ENCODE data around the gene POU2F2. TPM values are rescaled to one million over a fixed set of nuclear protein-coding genes. Genes with fewer than 3 reads are reported as not detected.

Gene POU2F2
- total and polyA plus RNA-seq, 2 experiments from 2014 or later: 2.3 to 4.6 TPM

DNA sequence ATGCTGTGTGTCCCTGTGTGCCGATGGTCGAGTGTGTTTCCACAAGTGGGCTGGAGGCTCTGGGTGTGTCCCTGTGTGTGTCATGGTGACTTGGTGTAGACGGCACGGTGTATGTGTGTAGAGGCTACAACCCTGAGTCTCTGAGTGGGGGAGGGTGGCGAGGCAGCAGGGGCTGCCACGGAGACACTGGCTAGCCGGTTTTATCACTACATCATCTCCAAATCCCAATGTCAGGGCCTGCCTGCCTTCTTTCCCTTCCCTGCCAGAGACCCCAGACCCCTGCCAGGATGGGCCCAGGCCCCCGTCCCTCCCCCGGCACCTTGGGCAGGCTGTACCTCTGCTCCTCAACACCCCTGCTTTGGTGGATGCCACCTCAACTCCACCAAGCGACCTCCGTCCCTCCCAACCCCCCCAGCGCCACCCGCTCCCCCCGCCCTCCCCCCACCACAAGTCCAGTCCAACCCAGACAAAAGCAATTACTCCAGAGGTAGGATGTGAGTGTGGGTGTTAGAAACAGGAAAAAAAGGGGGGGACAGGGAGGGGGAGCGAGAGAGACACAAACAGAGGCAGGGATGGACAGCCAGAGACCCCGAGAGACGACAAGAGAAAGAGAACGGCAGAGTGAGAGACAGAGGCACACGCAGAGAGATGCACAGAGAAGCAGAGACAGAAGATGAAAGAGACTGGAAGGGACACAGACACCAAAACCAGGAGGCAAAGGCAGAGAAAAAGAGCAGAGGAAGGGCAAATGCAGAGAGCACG is 21.6 kb upstream of the POU2F2 start:
- H3K36me3 Mint-ChIP-seq (ENCODE audit: low read depth): no peaks in the 10 kb centered on the region; the same call in 2 of the 3 replicates
- Histone ChIP-seq H3K36me3 (ENCODE audit: insufficient read depth) (no peaks in the 10 kb centered on the region), H2AFZ (no peak overlapping the region), H3K4me3 (no peak overlapping the region), H3K4me2 (no peak overlapping the region), H3K27me3 (ENCODE audit: insufficient read depth) (0 out of 2 replicates have a peak, but pooled peaks cover 7% of the 10 kb centered on the region), H3K79me2 (replicated peaks; ENCODE audit: insufficient read depth) (no peaks in the 10 kb centered on the region), H3K4me1 (ENCODE audit: insufficient read depth) (peaks cover 38% of the 10 kb centered on the region), H3F3A (replicated peaks; ENCODE audit: low read depth) (0 out of 2 replicates have a peak, but pooled peaks cover 9% of the 10 kb centered on the region), H3K9me2 (ENCODE audit: insufficient read depth) (no peaks in the 10 kb centered on the region), H3K27ac (ENCODE audit: low read depth) (no peak overlapping the region), H4K20me1 (replicated peaks; ENCODE audit: insufficient read depth) (no peaks in the 10 kb centered on the region)
- H3K4me1 Mint-ChIP-seq: peaks cover 58% of the 10 kb centered on the region
- H3K27me3 Mint-ChIP-seq (ENCODE audit: insufficient read depth, low read depth, poor library complexity): peaks cover 29% of the 10 kb centered on the region
- H3K4me3 Mint-ChIP-seq: no peak overlapping the region; the same call in 2 of the 3 replicates
- H3K9me3 Mint-ChIP-seq: no peaks in the 10 kb centered on the region
- DNase-seq (ENCODE audit: low spot score): no peak
- TF ChIP-seq NANOG (IDR thresholded peaks at IDR 0.05; ENCODE audit: borderline replicate concordance) (no peak), EZH2phosphoT487 (IDR thresholded peaks at IDR 0.05; ENCODE audit: unreplicated experiment) (no peak), STAT1 (IDR thresholded peaks at IDR 0.05; ENCODE audit: unreplicated experiment) (no peak), ZNF331 (CRISPR knock-in tag; IDR thresholded peaks at IDR 0.05; ENCODE audit: low read depth) (no peak), CREB1 (CRISPR knock-in tag; IDR thresholded peaks at IDR 0.05; ENCODE audit: low read depth) (no peak), JUNB (IDR thresholded peaks at IDR 0.05; ENCODE audit: unreplicated experiment) (no peak), ZNF114 (CRISPR knock-in tag; IDR thresholded peaks at IDR 0.05) (no peak)
- TF ChIP-seq, protein P1, sequence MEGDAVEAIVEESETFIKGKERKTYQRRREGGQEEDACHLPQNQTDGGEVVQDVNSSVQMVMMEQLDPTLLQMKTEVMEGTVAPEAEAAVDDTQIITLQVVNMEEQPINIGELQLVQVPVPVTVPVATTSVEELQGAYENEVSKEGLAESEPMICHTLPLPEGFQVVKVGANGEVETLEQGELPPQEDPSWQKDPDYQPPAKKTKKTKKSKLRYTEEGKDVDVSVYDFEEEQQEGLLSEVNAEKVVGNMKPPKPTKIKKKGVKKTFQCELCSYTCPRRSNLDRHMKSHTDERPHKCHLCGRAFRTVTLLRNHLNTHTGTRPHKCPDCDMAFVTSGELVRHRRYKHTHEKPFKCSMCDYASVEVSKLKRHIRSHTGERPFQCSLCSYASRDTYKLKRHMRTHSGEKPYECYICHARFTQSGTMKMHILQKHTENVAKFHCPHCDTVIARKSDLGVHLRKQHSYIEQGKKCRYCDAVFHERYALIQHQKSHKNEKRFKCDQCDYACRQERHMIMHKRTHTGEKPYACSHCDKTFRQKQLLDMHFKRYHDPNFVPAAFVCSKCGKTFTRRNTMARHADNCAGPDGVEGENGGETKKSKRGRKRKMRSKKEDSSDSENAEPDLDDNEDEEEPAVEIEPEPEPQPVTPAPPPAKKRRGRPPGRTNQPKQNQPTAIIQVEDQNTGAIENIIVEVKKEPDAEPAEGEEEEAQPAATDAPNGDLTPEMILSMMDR (conservative IDR thresholded peaks at IDR 0.05; ENCODE audit: low read depth in 2 of 2): no peak
- TF ChIP-seq, protein P2, sequence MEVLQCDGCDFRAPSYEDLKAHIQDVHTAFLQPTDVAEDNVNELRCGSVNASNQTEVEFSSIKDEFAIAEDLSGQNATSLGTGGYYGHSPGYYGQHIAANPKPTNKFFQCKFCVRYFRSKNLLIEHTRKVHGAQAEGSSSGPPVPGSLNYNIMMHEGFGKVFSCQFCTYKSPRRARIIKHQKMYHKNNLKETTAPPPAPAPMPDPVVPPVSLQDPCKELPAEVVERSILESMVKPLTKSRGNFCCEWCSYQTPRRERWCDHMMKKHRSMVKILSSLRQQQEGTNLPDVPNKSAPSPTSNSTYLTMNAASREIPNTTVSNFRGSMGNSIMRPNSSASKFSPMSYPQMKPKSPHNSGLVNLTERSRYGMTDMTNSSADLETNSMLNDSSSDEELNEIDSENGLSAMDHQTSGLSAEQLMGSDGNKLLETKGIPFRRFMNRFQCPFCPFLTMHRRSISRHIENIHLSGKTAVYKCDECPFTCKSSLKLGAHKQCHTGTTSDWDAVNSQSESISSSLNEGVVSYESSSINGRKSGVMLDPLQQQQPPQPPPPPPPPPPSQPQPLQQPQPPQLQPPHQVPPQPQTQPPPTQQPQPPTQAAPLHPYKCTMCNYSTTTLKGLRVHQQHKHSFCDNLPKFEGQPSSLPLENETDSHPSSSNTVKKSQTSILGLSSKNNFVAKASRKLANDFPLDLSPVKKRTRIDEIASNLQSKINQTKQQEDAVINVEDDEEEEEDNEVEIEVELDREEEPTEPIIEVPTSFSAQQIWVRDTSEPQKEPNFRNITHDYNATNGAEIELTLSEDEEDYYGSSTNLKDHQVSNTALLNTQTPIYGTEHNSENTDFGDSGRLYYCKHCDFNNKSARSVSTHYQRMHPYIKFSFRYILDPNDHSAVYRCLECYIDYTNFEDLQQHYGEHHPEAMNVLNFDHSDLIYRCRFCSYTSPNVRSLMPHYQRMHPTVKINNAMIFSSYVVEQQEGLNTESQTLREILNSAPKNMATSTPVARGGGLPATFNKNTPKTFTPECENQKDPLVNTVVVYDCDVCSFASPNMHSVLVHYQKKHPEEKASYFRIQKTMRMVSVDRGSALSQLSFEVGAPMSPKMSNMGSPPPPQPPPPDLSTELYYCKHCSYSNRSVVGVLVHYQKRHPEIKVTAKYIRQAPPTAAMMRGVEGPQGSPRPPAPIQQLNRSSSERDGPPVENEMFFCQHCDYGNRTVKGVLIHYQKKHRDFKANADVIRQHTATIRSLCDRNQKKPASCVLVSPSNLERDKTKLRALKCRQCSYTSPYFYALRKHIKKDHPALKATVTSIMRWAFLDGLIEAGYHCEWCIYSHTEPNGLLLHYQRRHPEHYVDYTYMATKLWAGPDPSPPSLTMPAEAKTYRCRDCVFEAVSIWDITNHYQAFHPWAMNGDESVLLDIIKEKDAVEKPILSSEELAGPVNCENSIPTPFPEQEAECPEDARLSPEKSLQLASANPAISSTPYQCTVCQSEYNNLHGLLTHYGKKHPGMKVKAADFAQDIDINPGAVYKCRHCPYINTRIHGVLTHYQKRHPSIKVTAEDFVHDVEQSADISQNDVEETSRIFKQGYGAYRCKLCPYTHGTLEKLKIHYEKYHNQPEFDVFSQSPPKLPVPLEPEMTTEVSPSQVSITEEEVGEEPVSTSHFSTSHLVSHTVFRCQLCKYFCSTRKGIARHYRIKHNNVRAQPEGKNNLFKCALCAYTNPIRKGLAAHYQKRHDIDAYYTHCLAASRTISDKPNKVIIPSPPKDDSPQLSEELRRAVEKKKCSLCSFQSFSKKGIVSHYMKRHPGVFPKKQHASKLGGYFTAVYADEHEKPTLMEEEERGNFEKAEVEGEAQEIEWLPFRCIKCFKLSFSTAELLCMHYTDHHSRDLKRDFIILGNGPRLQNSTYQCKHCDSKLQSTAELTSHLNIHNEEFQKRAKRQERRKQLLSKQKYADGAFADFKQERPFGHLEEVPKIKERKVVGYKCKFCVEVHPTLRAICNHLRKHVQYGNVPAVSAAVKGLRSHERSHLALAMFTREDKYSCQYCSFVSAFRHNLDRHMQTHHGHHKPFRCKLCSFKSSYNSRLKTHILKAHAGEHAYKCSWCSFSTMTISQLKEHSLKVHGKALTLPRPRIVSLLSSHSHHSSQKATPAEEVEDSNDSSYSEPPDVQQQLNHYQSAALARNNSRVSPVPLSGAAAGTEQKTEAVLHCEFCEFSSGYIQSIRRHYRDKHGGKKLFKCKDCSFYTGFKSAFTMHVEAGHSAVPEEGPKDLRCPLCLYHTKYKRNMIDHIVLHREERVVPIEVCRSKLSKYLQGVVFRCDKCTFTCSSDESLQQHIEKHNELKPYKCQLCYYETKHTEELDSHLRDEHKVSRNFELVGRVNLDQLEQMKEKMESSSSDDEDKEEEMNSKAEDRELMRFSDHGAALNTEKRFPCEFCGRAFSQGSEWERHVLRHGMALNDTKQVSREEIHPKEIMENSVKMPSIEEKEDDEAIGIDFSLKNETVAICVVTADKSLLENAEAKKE (CRISPR knock-in tag; IDR thresholded peaks at IDR 0.05): no peak
- no peak for ATAC-seq
- no peak overlapping the region for H3K27ac Mint-ChIP-seq

Measured in GM23338 (cell line).